HEK293T (cell line): ENCODE measurements around the gene SPATA25.

ENCODE experiments used
- CTCF ChIA-PET: fragments of 350-600 bp; formaldehyde crosslinking; extraction: SDS; loops from one replicate; lab custom pipeline; 2021; ENCODE audit warnings: antibody characterized with exemption, inconsistent platforms; lab: Yijun Ruan, JAX
- POLR2A ChIA-PET: fragments of 350-600 bp; formaldehyde crosslinking; extraction: SDS; loops from one replicate; lab custom pipeline; 2020; ENCODE audit warnings: antibody characterized with exemption, inconsistent platforms; lab: Yijun Ruan, JAX
- DNase-seq: peaks from one replicate; pipeline ENCODE4 v3.0.0; 2012; ENCODE audit warnings: mixed read lengths; ENCODE audit errors: extremely low spot score
- ARNT ChIP-seq: fragments of 450-650 bp; IDR thresholded peaks from 2 replicates; pipeline ENCODE4 v1.6.1; 2017; ENCODE audit warnings: mild to moderate bottlenecking
- BHLHE40 ChIP-seq: fragments of 450-650 bp; IDR thresholded peaks from 2 replicates; pipeline ENCODE4 v1.6.1; 2016; ENCODE audit warnings: mild to moderate bottlenecking, moderate library complexity, borderline replicate concordance
- CTBP1 ChIP-seq: fragments of 450-650 bp; IDR thresholded peaks from 2 replicates; pipeline ENCODE4 v1.6.1; 2016; ENCODE audit warnings: borderline replicate concordance
- ELF4 ChIP-seq: fragments of 450-650 bp; IDR thresholded peaks from 2 replicates; pipeline ENCODE4 v1.6.1; 2017; ENCODE audit warnings: antibody characterized with exemption
- FOXA1 ChIP-seq: fragments of 450-650 bp; IDR thresholded peaks from 2 replicates; pipeline ENCODE4 v1.6.1; 2016; ENCODE audit warnings: mild to moderate bottlenecking
- FOXK2 ChIP-seq: fragments of 450-650 bp; IDR thresholded peaks from 2 replicates; pipeline ENCODE4 v1.6.1; 2016; ENCODE audit warnings: mild to moderate bottlenecking
- FOXM1 ChIP-seq: fragments of 450-650 bp; IDR thresholded peaks from 2 replicates; pipeline ENCODE4 v1.6.1; 2017; ENCODE audit warnings: mild to moderate bottlenecking, borderline replicate concordance
- HDGF ChIP-seq: fragments of 450-650 bp; IDR thresholded peaks from 2 replicates; pipeline ENCODE4 v1.6.1; 2017; ENCODE audit warnings: antibody characterized with exemption, borderline replicate concordance
- L3MBTL2 ChIP-seq: fragments of 450-650 bp; conservative IDR thresholded peaks from 2 replicates; pipeline ENCODE4 v1.6.1; 2016; ENCODE audit warnings: mild to moderate bottlenecking
- LEF1 ChIP-seq: fragments of 450-650 bp; IDR thresholded peaks from 2 replicates; pipeline ENCODE4 v1.6.1; 2017; ENCODE audit warnings: mild to moderate bottlenecking, borderline replicate concordance
- NFRKB ChIP-seq: fragments of 450-650 bp; IDR thresholded peaks from 2 replicates; pipeline ENCODE4 v1.6.1; 2016; ENCODE audit warnings: mild to moderate bottlenecking, moderate library complexity
- PKNOX1 ChIP-seq: fragments of 450-650 bp; IDR thresholded peaks from 2 replicates; pipeline ENCODE4 v1.6.1; 2016
- SP1 ChIP-seq: fragments of 450-650 bp; IDR thresholded peaks from 2 replicates; pipeline ENCODE4 v1.6.1; 2017
- SUZ12 ChIP-seq: fragments of 450-650 bp; IDR thresholded peaks from 2 replicates; pipeline ENCODE4 v1.6.1; 2016; ENCODE audit warnings: mild to moderate bottlenecking
- TARDBP ChIP-seq: fragments of 450-650 bp; IDR thresholded peaks from 2 replicates; pipeline ENCODE4 v1.6.1; 2016
- ZNF384 ChIP-seq: fragments of 450-650 bp; IDR thresholded peaks from 2 replicates; pipeline ENCODE4 v1.6.1; 2016

Gene SPATA25

GRCh38 chr20:45848969-45849582 lies 38.3 kb downstream of the SPATA25 start:
- TF ChIP-seq ARNT (no peak), TARDBP (no peak), CTBP1 (no peak), SUZ12 (no peak), ELF4 (no peak), LEF1 (no peak), HDGF (no peak), L3MBTL2 (no peak), ZNF384 (no peak), PKNOX1 (no peak), BHLHE40 (no peak)
- DNase-seq, result no peak
- POLR2A ChIA-PET, result no interaction called here
- CTCF ChIA-PET, result no interaction called here

GRCh38 chr20:45848421-45848820 lies 39.0 kb downstream of the SPATA25 start:
- CTCF ChIA-PET, result no interaction called here

DNA sequence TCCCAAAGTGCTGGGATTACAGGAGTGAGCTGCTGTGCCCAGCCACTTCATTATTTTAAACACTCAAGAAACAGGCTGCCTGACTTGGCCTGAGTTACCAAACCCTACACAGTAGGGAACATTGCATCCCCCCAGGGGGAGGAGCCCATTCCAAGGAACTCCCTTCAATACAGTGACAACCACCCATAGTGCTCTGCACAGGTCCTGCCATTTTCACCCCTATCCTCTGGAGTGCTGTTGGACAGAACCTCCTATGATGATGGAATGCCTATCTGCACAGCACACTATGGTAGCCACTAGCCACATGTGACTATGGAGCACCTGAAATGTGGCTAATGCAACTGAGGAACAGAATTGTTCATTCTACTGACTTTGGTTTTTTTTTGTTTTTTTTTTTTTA lies 42.0 kb downstream of the SPATA25 start:
- POLR2A ChIA-PET, result interaction anchor here (1.4 to 2.7 kb wide), 2 partner anchors 11 kb away, joined by 5 to 9 read pairs; partner anchors contain the start of genes ACOT8, SNX21 and ZSWIM3
- no peak for DNase-seq
- CTCF ChIA-PET, result no interaction called here
- TF ChIP-seq ARNT (no peak), L3MBTL2 (no peak), NFRKB (no peak), FOXK2 (no peak), PKNOX1 (no peak), BHLHE40 (no peak), TARDBP (no peak), LEF1 (no peak), HDGF (no peak), ZNF384 (no peak), SP1 (no peak), ELF4 (no peak), FOXA1 (no peak), CTBP1 (no peak), FOXM1 (no peak), SUZ12 (no peak)

More at GRCh38 chr20:45848421-45848820, 39.0 kb downstream of the SPATA25 start:
- POLR2A ChIA-PET, result no interaction called here
- TF ChIP-seq TARDBP, result no peak
- TF ChIP-seq PKNOX1, result no peak
- no peak for TF ChIP-seq ARNT
- TF ChIP-seq FOXK2, result no peak
- no peak for TF ChIP-seq SP1
- TF ChIP-seq LEF1, result no peak
- TF ChIP-seq ZNF384, result no peak
- TF ChIP-seq NFRKB, result no peak
- no peak for TF ChIP-seq L3MBTL2
- TF ChIP-seq ELF4, result no peak
- no peak for TF ChIP-seq FOXA1
- no peak for DNase-seq

GRCh38 chr20:45843506-45843905 lies 43.9 kb downstream of the SPATA25 start:
- POLR2A ChIA-PET, result interaction anchor here (2.7 kb wide), 1 partner anchor 9 kb away, joined by 9 read pairs; the partner anchor contains the start of gene SNX21
- TF ChIP-seq BHLHE40, result no peak
- no peak for TF ChIP-seq HDGF
- TF ChIP-seq FOXK2, result no peak
- TF ChIP-seq ELF4, result no peak
- no peak for TF ChIP-seq FOXA1
- no peak for TF ChIP-seq FOXM1
- TF ChIP-seq SUZ12, result no peak
- no peak for TF ChIP-seq TARDBP
- TF ChIP-seq ZNF384, result no peak
- no peak for TF ChIP-seq LEF1
- TF ChIP-seq ARNT, result no peak
- TF ChIP-seq PKNOX1, result no peak
- no peak for TF ChIP-seq CTBP1
- TF ChIP-seq SP1, result no peak
- no peak for TF ChIP-seq L3MBTL2
- no peak for TF ChIP-seq NFRKB
- DNase-seq, result no peak
- CTCF ChIA-PET, result no interaction called here

- no peak for DNase-seq
- no peak for TF ChIP-seq FOXK2
- no peak for TF ChIP-seq CTBP1
- TF ChIP-seq L3MBTL2, result no peak
- TF ChIP-seq ELF4, result no peak
- no peak for TF ChIP-seq HDGF
- TF ChIP-seq TARDBP, result no peak
- TF ChIP-seq ZNF384, result no peak
- no peak for TF ChIP-seq SP1
- no peak for TF ChIP-seq NFRKB
- no peak for TF ChIP-seq FOXA1
- TF ChIP-seq FOXM1, result no peak
- POLR2A ChIA-PET, result interaction anchor here (1.3 kb wide), 1 partner anchor 9 kb away, joined by 5 read pairs; the partner anchor contains the start of gene SNX21
- CTCF ChIA-PET, result no interaction called here
These were observed 45.1 kb downstream of the SPATA25 start for GRCh38 chr20:45842169-45842812.
